KMS-11 (cell line): ENCODE data around the gene CRB1.

Experiments
- H2AFZ ChIP-seq: fragments of 200-600 bp; sonication (generic); 2 replicates; pipeline ENCODE4 v1.6.1; 2016; ENCODE audit warnings: antibody characterized with exemption, mixed run types, low read depth
- H3K27ac ChIP-seq: fragments of 200-600 bp; sonication (generic); 2 replicates; pipeline ENCODE4 v1.6.1; 2016; ENCODE audit warnings: mild to moderate bottlenecking, mixed run types
- H3K27me3 ChIP-seq: fragments of 200-600 bp; sonication (generic); 2 replicates; pipeline ENCODE4 v1.6.1; 2017; ENCODE audit warnings: mild to moderate bottlenecking, low read depth, mixed run types, moderate library complexity; ENCODE audit not compliant: insufficient read depth
- H3K36me3 ChIP-seq: fragments of 200-600 bp; sonication (generic); 2 replicates; pipeline ENCODE4 v1.6.1; 2017; ENCODE audit warnings: mild to moderate bottlenecking, mixed run types; ENCODE audit not compliant: insufficient read depth
- H3K4me1 ChIP-seq: fragments of 200-600 bp; sonication (generic); 2 replicates; pipeline ENCODE4 v1.6.1; 2016; ENCODE audit warnings: mild to moderate bottlenecking, low read depth, mixed run types; ENCODE audit not compliant: poor library complexity, severe bottlenecking
- H3K4me2 ChIP-seq: fragments of 200-600 bp; sonication (generic); 2 replicates; pipeline ENCODE4 v1.7.0; 2016; ENCODE audit warnings: mild to moderate bottlenecking, mixed run types
- H3K4me3 ChIP-seq: fragments of 200-600 bp; sonication (generic); IDR thresholded peaks from 2 replicates; pipeline ENCODE4 v1.6.1; 2017; ENCODE audit warnings: low read depth, low read length, mixed read lengths; ENCODE audit not compliant: insufficient read depth
- H3K79me2 ChIP-seq: fragments of 200-600 bp; sonication (generic); 2 replicates; pipeline ENCODE4 v1.6.1; 2016; ENCODE audit warnings: low read depth, mixed run types; ENCODE audit not compliant: insufficient read depth
- H3K9ac ChIP-seq: fragments of 200-600 bp; sonication (generic); 2 replicates; pipeline ENCODE4 v1.6.1; 2016; ENCODE audit warnings: mild to moderate bottlenecking, mixed run types
- H4K20me1 ChIP-seq: fragments of 200-600 bp; sonication (generic); 2 replicates; pipeline ENCODE4 v1.6.1; 2016; ENCODE audit warnings: mild to moderate bottlenecking, mixed run types; ENCODE audit not compliant: insufficient read depth
- TF ChIP-seq, protein P1 (sequence below): fragments of 200-600 bp; sonication (generic); conservative IDR thresholded peaks from 2 replicates; pipeline ENCODE4 v1.6.1; 2017; ENCODE audit warnings: low read depth, mild to moderate bottlenecking, antibody characterized with exemption, low read length, moderate library complexity, mixed read lengths

The CRB1 gene

DNA sequence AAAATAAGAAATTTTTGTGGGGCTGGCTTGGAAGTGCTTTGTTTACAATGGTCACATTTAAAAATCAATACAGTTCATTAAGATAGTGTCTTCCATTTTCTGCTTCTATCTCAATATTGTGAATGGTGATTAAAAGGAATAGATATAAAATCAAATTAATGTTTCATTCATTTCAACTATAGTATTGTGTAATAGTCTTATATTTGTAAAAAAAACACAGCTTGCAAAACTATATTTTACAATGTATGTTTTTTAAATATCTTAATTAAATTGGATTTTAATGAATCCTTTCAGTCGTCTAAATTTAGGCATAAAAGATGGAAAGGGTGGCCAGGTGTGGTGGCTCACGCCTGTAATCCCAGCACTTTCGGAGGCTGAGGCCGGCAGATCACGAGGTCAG is 63.5 kb downstream of the CRB1 start:
- TF ChIP-seq, protein P1, sequence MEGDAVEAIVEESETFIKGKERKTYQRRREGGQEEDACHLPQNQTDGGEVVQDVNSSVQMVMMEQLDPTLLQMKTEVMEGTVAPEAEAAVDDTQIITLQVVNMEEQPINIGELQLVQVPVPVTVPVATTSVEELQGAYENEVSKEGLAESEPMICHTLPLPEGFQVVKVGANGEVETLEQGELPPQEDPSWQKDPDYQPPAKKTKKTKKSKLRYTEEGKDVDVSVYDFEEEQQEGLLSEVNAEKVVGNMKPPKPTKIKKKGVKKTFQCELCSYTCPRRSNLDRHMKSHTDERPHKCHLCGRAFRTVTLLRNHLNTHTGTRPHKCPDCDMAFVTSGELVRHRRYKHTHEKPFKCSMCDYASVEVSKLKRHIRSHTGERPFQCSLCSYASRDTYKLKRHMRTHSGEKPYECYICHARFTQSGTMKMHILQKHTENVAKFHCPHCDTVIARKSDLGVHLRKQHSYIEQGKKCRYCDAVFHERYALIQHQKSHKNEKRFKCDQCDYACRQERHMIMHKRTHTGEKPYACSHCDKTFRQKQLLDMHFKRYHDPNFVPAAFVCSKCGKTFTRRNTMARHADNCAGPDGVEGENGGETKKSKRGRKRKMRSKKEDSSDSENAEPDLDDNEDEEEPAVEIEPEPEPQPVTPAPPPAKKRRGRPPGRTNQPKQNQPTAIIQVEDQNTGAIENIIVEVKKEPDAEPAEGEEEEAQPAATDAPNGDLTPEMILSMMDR, result no peak
- Histone ChIP-seq H3K36me3 (no peaks in the 10 kb centered on the region), H3K9ac (no peak overlapping the region), H3K4me1 (peaks cover 3% of the 10 kb centered on the region), H3K27me3 (no peaks in the 10 kb centered on the region), H2AFZ (no peak overlapping the region), H4K20me1 (no peaks in the 10 kb centered on the region), H3K4me3 (no peak overlapping the region), H3K27ac (no peak overlapping the region), H3K79me2 (no peaks in the 10 kb centered on the region), H3K4me2 (no peak overlapping the region)

DNA sequence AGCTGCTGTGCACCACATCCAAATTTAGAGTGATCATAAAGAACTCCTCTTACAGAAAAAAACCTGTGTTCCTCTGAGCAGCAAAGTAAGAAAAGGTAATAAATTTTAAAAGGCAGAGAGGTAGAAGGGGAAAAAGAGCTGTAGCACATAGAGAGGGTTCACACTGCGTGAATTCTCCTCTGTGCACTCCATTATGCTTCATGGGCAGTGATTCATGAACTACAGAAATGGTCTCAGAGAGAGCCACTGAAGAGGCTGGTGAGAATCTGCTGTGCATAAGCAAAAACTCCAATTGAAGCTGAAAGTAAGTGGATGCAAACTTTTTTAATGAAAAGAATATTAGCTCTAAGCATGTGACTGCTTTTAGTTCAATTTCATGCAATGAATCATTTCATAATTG is 65.0 kb downstream of the CRB1 start:
- no peak overlapping the region for H2AFZ ChIP-seq
- H3K27me3 ChIP-seq, result no peaks in the 10 kb centered on the region
- H3K36me3 ChIP-seq, result no peaks in the 10 kb centered on the region
- TF ChIP-seq, protein P1, result no peak
- H3K79me2 ChIP-seq, result no peaks in the 10 kb centered on the region
- no peaks in the 10 kb centered on the region for H3K4me1 ChIP-seq
- no peak overlapping the region for H3K9ac ChIP-seq
- H3K27ac ChIP-seq, result no peak overlapping the region
- H4K20me1 ChIP-seq, result no peaks in the 10 kb centered on the region
- H3K4me3 ChIP-seq, result no peak overlapping the region
- H3K4me2 ChIP-seq, result no peak overlapping the region

DNA sequence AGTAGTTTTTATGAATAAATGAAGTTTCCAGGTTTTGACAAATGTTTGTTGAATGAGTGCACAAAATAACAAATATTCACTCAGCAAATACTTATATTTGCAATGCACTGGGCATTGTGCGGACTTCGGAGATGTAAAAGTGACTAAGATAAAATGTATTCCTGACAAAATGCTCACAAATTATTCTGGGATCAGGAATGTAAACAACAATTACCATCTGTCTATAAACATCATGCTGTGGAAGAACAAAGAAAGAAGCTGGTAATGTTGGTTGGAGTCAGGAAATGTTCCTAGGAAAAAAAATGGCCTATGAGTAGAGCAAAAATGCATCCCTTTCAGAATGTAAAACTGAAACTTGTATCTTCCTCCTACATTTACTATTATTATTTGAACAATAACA is 68.5 kb downstream of the CRB1 start:
- Histone ChIP-seq H3K4me3 (no peak overlapping the region), H3K79me2 (no peaks in the 10 kb centered on the region), H2AFZ (no peak overlapping the region), H3K4me1 (no peaks in the 10 kb centered on the region), H3K27ac (no peak overlapping the region), H3K27me3 (no peaks in the 10 kb centered on the region), H3K9ac (no peak overlapping the region), H4K20me1 (no peaks in the 10 kb centered on the region), H3K4me2 (no peak overlapping the region), H3K36me3 (no peaks in the 10 kb centered on the region)
- TF ChIP-seq, protein P1, result no peak

DNA sequence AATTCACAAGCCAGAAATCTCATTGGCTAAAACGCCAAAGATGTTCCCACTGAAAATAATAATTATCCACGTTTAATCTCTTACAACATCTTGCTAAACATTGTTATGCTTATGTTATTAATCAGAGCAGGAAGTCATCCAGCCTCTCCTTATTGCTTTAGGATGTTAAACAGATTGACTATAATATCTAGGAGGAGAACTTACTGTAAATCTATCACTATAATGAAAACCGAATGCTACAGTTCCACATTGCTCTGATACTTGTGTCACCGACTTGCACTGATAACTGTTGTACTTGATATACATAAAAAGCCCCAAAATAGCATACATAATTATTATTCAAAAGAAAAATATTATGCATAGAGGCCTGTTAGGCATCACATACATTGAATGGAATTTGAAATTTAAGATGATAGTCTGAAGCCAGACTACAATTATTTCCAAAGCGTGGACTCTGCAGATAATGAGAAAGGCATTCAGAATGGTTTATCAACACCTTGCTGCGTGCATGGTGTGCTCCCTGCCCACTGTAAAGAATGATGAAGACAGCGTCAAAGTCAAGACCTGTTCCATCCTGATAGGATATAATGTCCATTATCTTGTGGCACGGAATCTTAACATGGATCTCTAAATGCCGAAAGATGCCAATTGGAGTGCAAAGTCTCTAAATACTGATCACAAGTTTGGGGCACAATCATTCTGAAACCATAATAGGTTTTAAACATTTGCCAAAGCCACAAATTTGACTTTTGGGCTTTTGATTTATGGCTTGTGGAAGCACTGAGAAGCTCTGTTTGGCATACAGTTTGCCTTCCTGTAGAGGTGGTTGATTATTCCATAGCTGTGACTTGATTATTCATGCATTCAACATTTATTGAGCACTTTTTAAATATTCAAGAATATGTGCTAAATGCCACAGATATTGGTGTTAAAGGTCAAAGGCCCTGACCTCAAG is 71.3 kb downstream of the CRB1 start:
- Histone ChIP-seq H3K27ac (no peak overlapping the region), H3K4me3 (no peak overlapping the region)

More for the DNA sequence above, 71.3 kb downstream of the CRB1 start:
- Histone ChIP-seq H4K20me1 (no peaks in the 10 kb centered on the region), H2AFZ (no peak overlapping the region), H3K79me2 (no peaks in the 10 kb centered on the region), H3K36me3 (no peaks in the 10 kb centered on the region), H3K27me3 (no peaks in the 10 kb centered on the region), H3K9ac (no peak overlapping the region), H3K4me2 (no peak overlapping the region), H3K4me1 (no peaks in the 10 kb centered on the region)
- TF ChIP-seq, protein P1, result no peak
